HEK293 (cell line): ENCODE results near the gene VIT.

Source experiments
- CTCF ChIA-PET: fragments of 350-600 bp; formaldehyde crosslinking; extraction: SDS; loops from one replicate; lab custom pipeline; 2021; ENCODE audit warnings: antibody characterized with exemption; lab: Yijun Ruan, JAX
- POLR2A ChIA-PET: fragments of 300-600 bp; formaldehyde crosslinking; extraction: SDS; loops from one replicate; lab custom pipeline; 2020; ENCODE audit warnings: antibody characterized with exemption, inconsistent platforms; lab: Yijun Ruan, JAX
- H3K27ac ChIP-seq: fragments of 200-500 bp; sonication (Bioruptor generic); 2 replicates; pipeline ENCODE4 v1.5.1; 2014; ENCODE audit warnings: low read depth, low read length, control low read depth, inconsistent platforms; ENCODE audit errors: extremely low read depth
- H3K36me3 ChIP-seq, 2 experiments: fragments of 200-500 bp in 1 of 2; sonication (Bioruptor generic) in 1 of 2; 1 replicate in 1 of 2; 2 replicates in 1 of 2; pipeline ENCODE4 v1.5.1; 2014 to 2017; ENCODE audit warnings: inconsistent platforms in 2 of 2, low read length in 2 of 2; ENCODE audit not compliant: control insufficient read depth in 2 of 2, insufficient read depth in 1 of 2
- H3K4me1 ChIP-seq: fragments of 200-500 bp; sonication (Bioruptor generic); 2 replicates; pipeline ENCODE4 v1.5.1; 2014; ENCODE audit warnings: mild to moderate bottlenecking, low read length, inconsistent platforms; ENCODE audit not compliant: control insufficient read depth, insufficient read depth
- H3K4me3 ChIP-seq: 2 replicates; pipeline ENCODE4 v1.5.1; 2011; ENCODE audit warnings: low read depth, mild to moderate bottlenecking, control low read depth, low read length, moderate library complexity
- H3K9me3 ChIP-seq: fragments of 200-500 bp; sonication (Bioruptor generic); 2 replicates; pipeline ENCODE4 v1.5.1; 2014; ENCODE audit warnings: low read depth, low read length, inconsistent platforms; ENCODE audit not compliant: control insufficient read depth, insufficient read depth
- EGR2 ChIP-seq: fragments of 450-650 bp; formaldehyde crosslinking; IDR thresholded peaks from 2 replicates; pipeline ENCODE4 v1.5.1; 2016; ENCODE audit warnings: low read depth, missing biosample characterization, missing genetic modification characterization
- KLF1 ChIP-seq: fragments of 450-650 bp; formaldehyde crosslinking; IDR thresholded peaks from 2 replicates; pipeline ENCODE4 v1.5.1; 2016; ENCODE audit warnings: missing biosample characterization, missing genetic modification characterization
- SP7 ChIP-seq: fragments of 450-650 bp; formaldehyde crosslinking; IDR thresholded peaks from 2 replicates; pipeline ENCODE4 v1.5.1; 2016; ENCODE audit warnings: missing biosample characterization, missing genetic modification characterization
- ZBTB48 ChIP-seq: fragments of 450-650 bp; formaldehyde crosslinking; IDR thresholded peaks from 2 replicates; pipeline ENCODE4 v1.5.1; 2016; ENCODE audit warnings: missing biosample characterization, missing genetic modification characterization
- ZFP69B ChIP-seq: fragments of 450-650 bp; formaldehyde crosslinking; IDR thresholded peaks from 2 replicates; pipeline ENCODE4 v1.5.1; 2016; ENCODE audit warnings: missing biosample characterization, missing genetic modification characterization
- ZNF133 ChIP-seq: fragments of 450-650 bp; formaldehyde crosslinking; IDR thresholded peaks from 2 replicates; pipeline ENCODE4 v1.5.1; 2016; ENCODE audit warnings: missing biosample characterization, missing genetic modification characterization
- ZNF138 ChIP-seq: fragments of 450-650 bp; formaldehyde crosslinking; IDR thresholded peaks from 2 replicates; pipeline ENCODE4 v1.5.1; 2016; ENCODE audit warnings: missing biosample characterization, missing genetic modification characterization, borderline replicate concordance
- ZNF16 ChIP-seq: fragments of 450-650 bp; formaldehyde crosslinking; IDR thresholded peaks from 2 replicates; pipeline ENCODE4 v1.5.1; 2016; ENCODE audit warnings: low read depth, missing biosample characterization, missing genetic modification characterization
- ZNF169 ChIP-seq: fragments of 450-650 bp; formaldehyde crosslinking; IDR thresholded peaks from 2 replicates; pipeline ENCODE4 v1.5.1; 2016; ENCODE audit warnings: missing biosample characterization, missing genetic modification characterization
- ZNF174 ChIP-seq: fragments of 450-650 bp; formaldehyde crosslinking; IDR thresholded peaks from 2 replicates; pipeline ENCODE4 v1.5.0; 2017; ENCODE audit warnings: missing biosample characterization, mild to moderate bottlenecking, missing genetic modification characterization
- ZNF19 ChIP-seq: fragments of 450-650 bp; formaldehyde crosslinking; IDR thresholded peaks from 2 replicates; pipeline ENCODE4; 2016; ENCODE audit warnings: missing biosample characterization, missing genetic modification characterization, low read depth
- ZNF214 ChIP-seq: fragments of 450-650 bp; formaldehyde crosslinking; IDR thresholded peaks from 2 replicates; pipeline ENCODE4 v1.5.1; 2017; ENCODE audit warnings: missing biosample characterization, mild to moderate bottlenecking, missing genetic modification characterization, borderline replicate concordance
- ZNF266 ChIP-seq: fragments of 450-650 bp; formaldehyde crosslinking; IDR thresholded peaks from 2 replicates; pipeline ENCODE4 v1.5.1; 2016; ENCODE audit warnings: missing biosample characterization, missing genetic modification characterization, low read depth
- ZNF280D ChIP-seq: fragments of 450-650 bp; formaldehyde crosslinking; IDR thresholded peaks from 2 replicates; pipeline ENCODE4 v1.5.1; 2016; ENCODE audit warnings: missing biosample characterization, missing genetic modification characterization
- ZNF350 ChIP-seq: fragments of 450-650 bp; formaldehyde crosslinking; IDR thresholded peaks from 2 replicates; pipeline ENCODE4 v1.5.0; 2017; ENCODE audit warnings: missing biosample characterization, mild to moderate bottlenecking, missing genetic modification characterization
- ZNF510 ChIP-seq: fragments of 450-650 bp; formaldehyde crosslinking; IDR thresholded peaks from 2 replicates; pipeline ENCODE4 v1.5.1; 2018; ENCODE audit warnings: mild to moderate bottlenecking, missing genetic modification characterization, missing biosample characterization; ENCODE audit not compliant: insufficient replicate concordance
- ZNF518A ChIP-seq: fragments of 450-650 bp; formaldehyde crosslinking; conservative IDR thresholded peaks from 2 replicates; pipeline ENCODE4 v1.5.1; 2016; ENCODE audit warnings: low read depth, missing biosample characterization, missing genetic modification characterization
- ZNF621 ChIP-seq: fragments of 450-650 bp; formaldehyde crosslinking; IDR thresholded peaks from 2 replicates; pipeline ENCODE4 v1.5.1; 2017; ENCODE audit warnings: missing biosample characterization, missing genetic modification characterization
- ZNF677 ChIP-seq: fragments of 450-650 bp; IDR thresholded peaks from 2 replicates; pipeline ENCODE4 v1.5.0; 2018; ENCODE audit warnings: missing biosample characterization, mild to moderate bottlenecking, missing genetic modification characterization, moderate library complexity
- ZNF830 ChIP-seq: fragments of 450-650 bp; IDR thresholded peaks from 2 replicates; pipeline ENCODE4 v1.5.0; 2018; ENCODE audit warnings: missing biosample characterization, missing genetic modification characterization, low read depth, mild to moderate bottlenecking, moderate library complexity
- ZNF837 ChIP-seq: fragments of 450-650 bp; formaldehyde crosslinking; IDR thresholded peaks from 2 replicates; pipeline ENCODE4 v1.5.1; 2016; ENCODE audit warnings: missing biosample characterization, missing genetic modification characterization
- TF ChIP-seq, protein P1 (sequence below): fragments of 450-650 bp; formaldehyde crosslinking; IDR thresholded peaks from 2 replicates; pipeline ENCODE4 v1.5.1; 2016; ENCODE audit warnings: missing biosample characterization, missing genetic modification characterization

The VIT gene

DNA sequence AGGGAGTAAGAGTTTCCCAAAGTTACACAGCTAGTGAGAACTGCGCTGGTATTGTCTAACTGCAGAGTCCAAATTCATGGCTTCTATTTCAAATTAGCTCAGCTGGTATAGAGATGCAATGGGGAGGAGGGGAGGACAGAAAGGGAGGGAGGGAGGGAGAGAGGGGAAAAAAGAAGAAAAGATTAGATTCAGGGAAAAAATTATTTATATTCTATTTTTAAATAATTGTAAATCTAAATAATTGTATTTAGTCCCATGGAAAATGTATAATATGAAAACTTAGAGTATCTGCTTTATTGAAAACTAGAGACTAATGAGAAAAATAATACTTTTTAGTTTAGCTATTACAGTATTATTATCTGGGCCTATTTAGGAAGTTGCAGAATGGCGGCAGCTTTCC, 37.3 kb upstream of the VIT start (continued):
- TF ChIP-seq, protein P1, sequence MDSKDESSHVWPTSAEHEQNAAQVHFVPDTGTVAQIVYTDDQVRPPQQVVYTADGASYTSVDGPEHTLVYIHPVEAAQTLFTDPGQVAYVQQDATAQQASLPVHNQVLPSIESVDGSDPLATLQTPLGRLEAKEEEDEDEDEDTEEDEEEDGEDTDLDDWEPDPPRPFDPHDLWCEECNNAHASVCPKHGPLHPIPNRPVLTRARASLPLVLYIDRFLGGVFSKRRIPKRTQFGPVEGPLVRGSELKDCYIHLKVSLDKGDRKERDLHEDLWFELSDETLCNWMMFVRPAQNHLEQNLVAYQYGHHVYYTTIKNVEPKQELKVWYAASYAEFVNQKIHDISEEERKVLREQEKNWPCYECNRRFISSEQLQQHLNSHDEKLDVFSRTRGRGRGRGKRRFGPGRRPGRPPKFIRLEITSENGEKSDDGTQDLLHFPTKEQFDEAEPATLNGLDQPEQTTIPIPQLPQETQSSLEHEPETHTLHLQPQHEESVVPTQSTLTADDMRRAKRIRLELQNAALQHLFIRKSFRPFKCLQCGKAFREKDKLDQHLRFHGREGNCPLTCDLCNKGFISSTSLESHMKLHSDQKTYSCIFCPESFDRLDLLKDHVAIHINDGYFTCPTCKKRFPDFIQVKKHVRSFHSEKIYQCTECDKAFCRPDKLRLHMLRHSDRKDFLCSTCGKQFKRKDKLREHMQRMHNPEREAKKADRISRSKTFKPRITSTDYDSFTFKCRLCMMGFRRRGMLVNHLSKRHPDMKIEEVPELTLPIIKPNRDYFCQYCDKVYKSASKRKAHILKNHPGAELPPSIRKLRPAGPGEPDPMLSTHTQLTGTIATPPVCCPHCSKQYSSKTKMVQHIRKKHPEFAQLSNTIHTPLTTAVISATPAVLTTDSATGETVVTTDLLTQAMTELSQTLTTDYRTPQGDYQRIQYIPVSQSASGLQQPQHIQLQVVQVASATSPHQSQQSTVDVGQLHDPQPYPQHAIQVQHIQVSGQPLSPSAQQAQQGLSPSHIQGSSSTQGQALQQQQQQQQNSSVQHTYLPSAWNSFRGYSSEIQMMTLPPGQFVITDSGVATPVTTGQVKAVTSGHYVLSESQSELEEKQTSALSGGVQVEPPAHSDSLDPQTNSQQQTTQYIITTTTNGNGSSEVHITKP (tag by site-specific recombination), result no peak
- TF ChIP-seq ZNF169 (no peak), SP7 (tag by site-specific recombination) (no peak), ZNF16 (no peak), ZNF138 (no peak), ZNF621 (tag by site-specific recombination) (no peak)

DNA sequence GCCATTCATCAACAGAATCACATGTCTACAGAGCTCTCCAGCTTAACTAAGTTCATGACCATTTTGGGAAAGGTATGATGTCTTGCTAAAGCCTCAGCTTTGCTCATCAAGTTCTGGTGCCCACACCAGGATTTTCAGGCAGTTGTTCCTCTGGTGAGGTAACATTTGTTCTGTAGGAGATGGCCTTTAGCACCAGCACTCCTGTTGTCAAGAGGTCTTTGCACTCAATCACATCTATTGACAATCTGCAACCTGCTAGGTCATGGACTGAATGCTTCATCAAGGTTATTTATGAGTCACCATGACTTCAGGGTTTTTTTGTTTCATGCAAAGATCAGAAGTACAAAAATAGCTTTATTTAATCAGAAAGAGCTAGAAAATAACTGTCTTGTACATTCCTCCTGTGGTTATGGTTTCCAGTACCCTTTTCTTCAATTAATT, 36.6 kb upstream of the VIT start:
- TF ChIP-seq ZBTB48 (tag by site-specific recombination), result no peak
- TF ChIP-seq KLF1, result no peak
- TF ChIP-seq ZFP69B (tag by site-specific recombination), result no peak
- TF ChIP-seq ZNF518A (tag by site-specific recombination), result no peak
- no peak for TF ChIP-seq ZNF510
- no peak for TF ChIP-seq ZNF133 (tag by site-specific recombination)
- TF ChIP-seq ZNF677, result no peak
- no peak for TF ChIP-seq ZNF19 (tag by site-specific recombination)
- TF ChIP-seq ZNF174, result no peak
- TF ChIP-seq ZNF837, result no peak
- no peak for TF ChIP-seq ZNF266
- TF ChIP-seq ZNF830 (tag by site-specific recombination), result no peak
- no peak for TF ChIP-seq ZNF350 (tag by site-specific recombination)
- TF ChIP-seq ZNF214 (tag by site-specific recombination), result no peak
- no peak for TF ChIP-seq EGR2 (tag by site-specific recombination)
- no peak for TF ChIP-seq ZNF280D (tag by site-specific recombination)
- Histone ChIP-seq H3K27ac (no peak overlapping the region), H3K36me3 (no peaks in the 10 kb centered on the region), H3K4me3 (no peak overlapping the region), H3K4me1 (no peaks in the 10 kb centered on the region), H3K9me3 (no peaks in the 10 kb centered on the region)
- POLR2A ChIA-PET, result interaction anchor here (0.7 kb wide), 1 partner anchor 310 kb away, joined by 3 read pairs; no protein-coding TSS in a partner anchor
- CTCF ChIA-PET, result interaction anchor here (3.0 kb wide), 1 partner anchor 12 kb away, joined by 7 read pairs; no protein-coding TSS in a partner anchor
